GM23248 (cell line): ENCODE data around the gene NBR1.

Experiments
- EZH2 ChIP-seq: fragments of 200-600 bp; sonication (generic); IDR thresholded peaks from 2 replicates; pipeline ENCODE4 v1.6.1; 2018; ENCODE audit warnings: antibody characterized with exemption, mild to moderate bottlenecking; ENCODE audit not compliant: insufficient read depth, poor library complexity, severe bottlenecking
- EZH2phosphoT487 ChIP-seq: fragments of 200-600 bp; sonication (generic); IDR thresholded peaks from 2 replicates; pipeline ENCODE4 v1.6.1; 2018; ENCODE audit warnings: antibody characterized with exemption, moderate library complexity, mild to moderate bottlenecking, low read depth; ENCODE audit not compliant: insufficient read depth

DNA sequence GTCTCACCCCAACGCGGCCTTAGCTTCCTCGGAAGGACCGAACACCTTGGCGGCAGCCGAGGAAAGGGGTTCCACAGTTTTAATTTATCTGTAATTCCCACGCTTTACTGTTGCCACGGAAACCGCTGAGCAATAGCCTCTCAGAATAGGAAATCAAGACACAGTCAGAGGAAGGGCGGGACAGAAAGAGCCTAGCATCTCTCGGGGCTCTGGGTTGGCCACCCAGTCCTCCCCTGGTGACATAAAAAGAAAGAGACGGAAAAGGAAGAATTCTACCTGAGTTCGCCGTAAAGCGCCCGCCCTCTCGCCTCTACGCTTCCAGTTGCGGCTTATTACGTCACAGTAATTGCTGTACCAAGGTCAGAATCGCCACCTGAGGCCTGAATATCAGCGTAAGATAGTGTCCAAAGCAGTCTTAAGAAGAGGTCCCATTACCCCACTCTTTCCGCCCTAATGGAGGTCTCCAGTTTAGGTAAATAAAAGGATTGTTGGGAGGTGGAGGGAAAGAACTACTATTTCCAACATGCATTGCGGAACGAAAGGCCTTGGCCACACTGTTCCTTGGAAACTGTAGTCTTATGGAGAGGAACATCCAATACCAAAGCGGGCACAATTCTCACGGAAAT is 761 bp upstream of the NBR1 start:
- TF ChIP-seq EZH2 (no peak), EZH2phosphoT487 (no peak)
